HG03520 (cell line): Measurements from ENCODE around the gene FAM111A.

Source experiments
- ATAC-seq: cut with Tn5 transposase; IDR thresholded peaks from one replicate; pipeline ENCODE4 v1.9.1; 2021; ENCODE audit warnings: mild to moderate bottlenecking, moderate library complexity; ENCODE audit not compliant: unreplicated experiment

The FAM111A gene

DNA sequence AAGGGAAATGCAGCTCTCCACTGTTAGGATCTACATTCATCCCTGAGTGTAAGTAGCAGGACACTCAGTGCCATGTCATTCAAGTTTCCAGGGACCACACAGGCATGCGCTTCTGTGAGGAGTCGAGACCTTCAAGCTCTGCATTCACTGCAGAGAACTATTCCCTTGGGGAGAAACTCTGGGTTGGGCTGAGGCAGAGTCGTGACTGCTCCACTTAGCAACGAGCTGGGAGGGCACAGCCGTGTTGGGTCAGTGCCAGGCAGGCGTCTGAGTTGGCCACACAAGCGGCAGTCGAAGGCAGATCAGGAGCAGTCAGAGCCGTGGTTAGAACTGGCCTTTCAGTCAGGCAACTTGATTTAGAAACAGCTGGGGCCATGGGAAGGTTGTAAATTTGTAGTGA lies 55.3 kb downstream of the FAM111A start:
- no peak for ATAC-seq

DNA sequence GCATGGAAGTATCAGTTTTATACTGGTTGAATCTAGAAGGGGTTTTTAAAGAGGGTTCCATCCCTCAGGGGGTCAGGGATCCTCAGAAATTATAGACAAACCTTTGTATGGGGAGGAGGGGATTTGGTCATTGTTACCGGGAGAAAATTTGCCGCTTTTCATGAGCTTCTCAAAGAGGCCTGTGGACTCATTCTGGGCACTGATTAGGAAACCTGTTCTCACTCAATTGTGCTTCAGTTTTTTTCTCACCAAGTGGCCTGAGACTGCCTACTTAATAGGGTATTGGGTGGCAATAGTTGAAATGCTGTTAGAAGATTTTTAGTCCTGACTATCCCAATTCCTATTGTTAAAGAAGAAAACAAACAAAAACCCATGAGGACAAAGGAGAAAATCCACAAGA lies 56.1 kb downstream of the FAM111A start:
- ATAC-seq: no peak

DNA sequence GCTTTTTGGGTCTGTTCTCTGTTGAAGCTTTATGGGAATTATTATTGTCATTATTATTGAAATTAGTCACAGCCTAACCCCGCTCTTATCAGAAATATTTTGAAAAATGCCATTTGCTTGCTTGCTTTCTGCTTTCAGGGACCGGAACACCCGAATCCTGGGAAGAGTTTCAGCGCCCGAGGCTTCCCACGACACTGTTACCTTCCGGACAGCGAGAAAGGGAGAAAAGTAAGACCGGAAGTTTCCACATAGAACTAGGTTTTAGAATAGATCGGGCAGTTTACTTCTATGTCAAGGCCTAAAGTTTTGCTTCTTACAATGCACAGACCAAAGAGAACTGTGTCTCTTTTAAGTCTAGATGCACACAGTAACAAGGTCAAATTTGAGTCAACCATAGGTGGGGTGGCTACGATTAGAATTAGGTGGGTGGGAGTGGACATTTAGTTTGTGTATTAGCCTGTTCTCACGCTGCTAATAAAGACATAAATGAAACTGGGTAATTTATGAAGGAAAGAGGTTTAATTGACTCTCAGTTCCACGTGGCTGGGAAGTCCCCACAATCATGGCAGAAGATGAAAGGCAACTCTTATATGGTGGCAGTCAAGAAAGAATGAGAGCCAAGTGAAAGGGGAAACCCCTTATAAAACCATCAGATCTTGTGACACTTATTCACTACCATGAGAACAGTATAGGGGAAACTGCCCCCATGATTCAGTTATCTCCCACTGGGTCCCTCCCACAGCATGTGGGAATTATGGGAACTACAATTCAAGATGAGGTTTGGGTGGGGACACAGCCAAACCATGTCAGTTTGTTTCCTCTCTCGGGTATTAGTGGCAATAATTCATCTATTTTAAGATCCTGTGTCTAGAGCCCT lies 57.1 kb downstream of the FAM111A start:
- no peak for ATAC-seq

DNA sequence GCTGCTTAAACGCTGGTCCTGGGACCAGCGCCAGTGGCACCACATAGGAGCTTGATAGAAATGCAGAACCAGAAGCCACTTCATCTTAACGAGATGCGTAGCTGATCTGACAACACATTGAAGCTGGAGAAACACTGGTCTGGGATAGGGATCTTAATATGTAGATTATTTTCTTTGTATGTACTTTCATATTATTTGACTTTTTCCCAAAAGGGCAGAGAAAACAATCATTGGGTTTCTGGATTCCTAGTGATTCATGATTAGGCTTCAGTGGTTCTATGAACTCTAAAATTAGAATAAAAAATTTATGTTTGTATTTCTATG lies 57.7 kb downstream of the FAM111A start:
- ATAC-seq: no peak

DNA sequence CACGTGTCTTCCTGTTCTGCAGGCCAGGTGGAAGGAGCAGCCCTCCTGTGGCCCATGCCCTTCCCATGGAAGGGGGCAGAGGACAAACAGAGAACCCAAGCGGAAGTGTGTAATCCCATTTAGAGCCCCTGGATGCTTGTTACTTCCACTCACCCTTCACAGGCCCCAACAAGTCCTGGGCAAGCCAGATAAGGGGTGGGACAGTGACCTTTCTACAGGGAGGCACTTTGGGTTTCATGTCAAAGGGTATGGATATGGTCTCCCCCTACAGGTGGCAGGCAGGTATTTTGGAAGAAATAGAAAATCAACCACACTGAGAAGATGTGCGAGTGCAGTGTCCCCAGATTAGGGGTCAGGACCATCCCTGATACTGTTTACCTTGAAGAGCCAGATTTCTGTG lies 58.7 kb downstream of the FAM111A start:
- ATAC-seq: no peak
